Right atrium auricular region (tissue), 2 donors: Measurements from ENCODE around the gene PDP2. TPM values are rescaled to one million over a fixed set of nuclear protein-coding genes. Genes with fewer than 3 reads are reported as not detected.

ENCODE experiments used
- DNase-seq: peaks from one replicate; pipeline ENCODE4 v3.0.0-alpha.2; 2019; ENCODE audit warnings: low spot score
- H3K27ac ChIP-seq, 2 donors: fragments of 200-600 bp; sonication (generic); 1 replicate in 1 of 2; 2 replicates in 1 of 2; pipeline ENCODE4 v1.5.1; 2016 to 2019
- H3K27me3 ChIP-seq, 2 donors: fragments of 200-600 bp; sonication (generic); one replicate each; pipeline versions ENCODE4 v1.5.1 to v1.6.0; 2017 to 2019
- H3K36me3 ChIP-seq: fragments of 200-600 bp; sonication (generic); one replicate; pipeline ENCODE4 v1.5.1; 2016
- H3K4me1 ChIP-seq, 2 donors: fragments of 200-600 bp; sonication (generic); one replicate each; pipeline versions ENCODE4 v1.5.1 to v1.6.0; 2017 to 2019
- H3K4me3 ChIP-seq, 2 donors: fragments of 200-600 bp; sonication (generic); 1 replicate in 1 of 2; 2 replicates in 1 of 2; pipeline ENCODE4 v1.5.1; 2017 to 2019; ENCODE audit warnings: mild to moderate bottlenecking in 1 of 2, moderate library complexity in 1 of 2
- H3K9me3 ChIP-seq, 2 donors: fragments of 200-600 bp; sonication (generic); one replicate each; pipeline ENCODE4 v1.5.1; 2019
- total RNA-seq, 2 donors: library from RNA; depleted of rRNA; stranded (reverse); fragments of >200 nt; gene quantifications; one replicate each; pipeline ENCODE4 v1.1.0, GENCODE V29; 2016
- TF ChIP-seq, protein P1 (sequence below), 2 donors: fragments of 200-600 bp; sonication (generic); IDR thresholded peaks; one replicate each; pipeline ENCODE4 v1.5.1; 2019; ENCODE audit warnings: antibody characterized with exemption in 2 of 2

PDP2 gene
- total RNA-seq, 2 donors from 2014 or later, result 1.7 to 3.4 TPM

DNA sequence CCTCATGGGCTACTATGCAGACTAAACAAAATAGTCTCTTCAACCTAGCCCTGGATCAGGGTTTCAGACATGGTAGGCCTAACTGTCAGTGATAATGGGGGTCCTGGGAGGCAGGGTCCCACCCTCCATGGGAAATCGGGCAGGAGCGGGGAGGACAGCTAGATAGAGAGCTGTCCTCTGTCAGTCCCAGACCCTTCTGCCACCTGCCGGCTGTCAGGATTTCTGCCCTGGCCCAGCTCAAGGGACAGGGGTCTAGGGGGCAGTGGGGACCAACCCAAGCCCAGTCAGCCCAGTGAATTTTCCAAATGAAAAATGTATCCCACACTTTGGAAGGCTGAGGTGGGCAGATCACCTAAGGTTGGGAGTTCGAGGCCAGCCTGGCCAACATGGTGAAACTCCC is 30.8 kb upstream of the PDP2 start:
- no peaks in the 10 kb centered on the region for H3K9me3 ChIP-seq
- H3K36me3 ChIP-seq, result no peaks in the 10 kb centered on the region
- H3K4me1 ChIP-seq, result peaks cover 0 to 8% of the 10 kb centered on the region in 2 donors
- peaks cover 0 to 3% of the 10 kb centered on the region in 2 donors for H3K27me3 ChIP-seq
- TF ChIP-seq, protein P1, sequence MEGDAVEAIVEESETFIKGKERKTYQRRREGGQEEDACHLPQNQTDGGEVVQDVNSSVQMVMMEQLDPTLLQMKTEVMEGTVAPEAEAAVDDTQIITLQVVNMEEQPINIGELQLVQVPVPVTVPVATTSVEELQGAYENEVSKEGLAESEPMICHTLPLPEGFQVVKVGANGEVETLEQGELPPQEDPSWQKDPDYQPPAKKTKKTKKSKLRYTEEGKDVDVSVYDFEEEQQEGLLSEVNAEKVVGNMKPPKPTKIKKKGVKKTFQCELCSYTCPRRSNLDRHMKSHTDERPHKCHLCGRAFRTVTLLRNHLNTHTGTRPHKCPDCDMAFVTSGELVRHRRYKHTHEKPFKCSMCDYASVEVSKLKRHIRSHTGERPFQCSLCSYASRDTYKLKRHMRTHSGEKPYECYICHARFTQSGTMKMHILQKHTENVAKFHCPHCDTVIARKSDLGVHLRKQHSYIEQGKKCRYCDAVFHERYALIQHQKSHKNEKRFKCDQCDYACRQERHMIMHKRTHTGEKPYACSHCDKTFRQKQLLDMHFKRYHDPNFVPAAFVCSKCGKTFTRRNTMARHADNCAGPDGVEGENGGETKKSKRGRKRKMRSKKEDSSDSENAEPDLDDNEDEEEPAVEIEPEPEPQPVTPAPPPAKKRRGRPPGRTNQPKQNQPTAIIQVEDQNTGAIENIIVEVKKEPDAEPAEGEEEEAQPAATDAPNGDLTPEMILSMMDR (IDR thresholded peaks at IDR 0.05), result no peak
- no peak overlapping the region for H3K4me3 ChIP-seq
- DNase-seq, result no peak
- H3K27ac ChIP-seq, result no peak overlapping the region

DNA sequence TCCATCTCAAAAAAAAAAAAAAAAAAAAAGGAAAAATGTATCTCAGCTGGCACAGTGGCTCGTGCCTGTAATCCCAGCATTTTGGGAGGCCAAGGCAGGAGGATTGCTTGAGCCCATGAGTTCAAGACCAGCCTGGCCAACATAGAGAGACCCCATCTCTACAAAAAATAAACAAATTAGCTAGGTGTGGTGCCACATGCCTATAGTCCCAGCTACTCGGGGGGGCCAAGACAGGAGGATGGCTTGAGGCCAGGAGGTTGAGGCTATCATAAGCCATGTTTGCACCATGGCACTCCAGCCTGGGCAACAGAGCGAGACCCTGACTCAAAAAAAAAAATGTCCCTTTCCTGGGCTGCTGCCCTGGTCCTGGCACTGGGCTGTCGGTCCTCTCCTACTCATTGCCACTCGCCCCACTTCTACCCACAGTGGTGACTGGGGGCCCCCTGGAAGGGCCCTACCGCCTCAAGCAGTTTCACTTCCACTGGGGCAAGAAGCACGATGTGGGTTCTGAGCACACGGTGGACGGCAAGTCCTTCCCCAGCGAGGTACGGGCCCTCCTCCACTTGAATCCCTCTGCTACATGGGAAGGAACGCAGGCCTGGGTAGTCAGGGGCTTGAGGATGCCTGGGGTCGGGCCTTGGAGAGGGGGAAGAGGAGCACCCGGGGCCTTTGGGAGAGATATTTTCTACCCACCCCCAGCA is 30.1 kb upstream of the PDP2 start:
- Histone ChIP-seq H3K27ac (no peak overlapping the region), H3K36me3 (no peaks in the 10 kb centered on the region), H3K9me3 (no peaks in the 10 kb centered on the region), H3K27me3 (no peaks in the 10 kb centered on the region), H3K4me1 (peaks cover 0 to under 1% of the 10 kb centered on the region in 2 donors), H3K4me3 (no peak overlapping the region)
- TF ChIP-seq, protein P1 (IDR thresholded peaks at IDR 0.05), result no peak
- DNase-seq, result no peak

DNA sequence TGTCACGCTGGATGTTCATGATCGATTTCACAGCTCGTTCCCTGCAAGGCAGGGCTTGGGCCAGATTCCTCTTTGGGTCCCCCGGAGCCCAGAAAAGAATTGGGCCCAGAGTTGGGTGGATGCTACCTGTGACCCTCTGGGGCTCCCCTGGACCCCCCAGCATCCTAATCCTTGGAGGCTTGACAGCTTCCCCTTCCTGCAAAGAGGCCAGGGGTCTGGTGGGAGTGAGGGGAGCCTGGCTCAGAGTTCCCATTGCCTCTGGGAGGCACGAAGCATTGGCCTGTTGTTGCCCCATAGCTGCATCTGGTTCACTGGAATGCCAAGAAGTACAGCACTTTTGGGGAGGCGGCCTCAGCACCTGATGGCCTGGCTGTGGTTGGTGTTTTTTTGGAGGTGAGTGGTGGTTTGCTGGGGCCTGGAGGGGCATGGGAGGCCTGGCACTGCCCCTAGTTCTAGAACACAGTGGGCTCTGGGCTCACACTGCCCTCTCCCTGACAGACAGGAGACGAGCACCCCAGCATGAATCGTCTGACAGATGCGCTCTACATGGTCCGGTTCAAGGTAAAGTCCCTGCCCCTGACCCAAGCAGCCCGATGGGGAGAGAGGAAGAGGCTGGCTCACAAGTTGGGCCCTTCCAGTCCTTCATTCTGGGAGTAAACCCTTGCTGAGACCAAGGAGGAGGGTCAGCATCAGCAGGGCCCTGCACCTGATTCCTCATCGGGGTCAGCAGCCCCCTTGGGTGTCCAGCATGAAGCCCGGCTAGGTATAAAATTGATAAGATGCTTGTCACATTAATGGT is 28.9 kb upstream of the PDP2 start:
- Histone ChIP-seq H3K9me3 (no peaks in the 10 kb centered on the region), H3K27me3 (no peaks in the 10 kb centered on the region), H3K4me3 (no peak overlapping the region), H3K4me1 (no peaks in the 10 kb centered on the region), H3K27ac (no peak overlapping the region), H3K36me3 (no peaks in the 10 kb centered on the region)
- TF ChIP-seq, protein P1 (IDR thresholded peaks at IDR 0.05), result no peak
- no peak for DNase-seq

DNA sequence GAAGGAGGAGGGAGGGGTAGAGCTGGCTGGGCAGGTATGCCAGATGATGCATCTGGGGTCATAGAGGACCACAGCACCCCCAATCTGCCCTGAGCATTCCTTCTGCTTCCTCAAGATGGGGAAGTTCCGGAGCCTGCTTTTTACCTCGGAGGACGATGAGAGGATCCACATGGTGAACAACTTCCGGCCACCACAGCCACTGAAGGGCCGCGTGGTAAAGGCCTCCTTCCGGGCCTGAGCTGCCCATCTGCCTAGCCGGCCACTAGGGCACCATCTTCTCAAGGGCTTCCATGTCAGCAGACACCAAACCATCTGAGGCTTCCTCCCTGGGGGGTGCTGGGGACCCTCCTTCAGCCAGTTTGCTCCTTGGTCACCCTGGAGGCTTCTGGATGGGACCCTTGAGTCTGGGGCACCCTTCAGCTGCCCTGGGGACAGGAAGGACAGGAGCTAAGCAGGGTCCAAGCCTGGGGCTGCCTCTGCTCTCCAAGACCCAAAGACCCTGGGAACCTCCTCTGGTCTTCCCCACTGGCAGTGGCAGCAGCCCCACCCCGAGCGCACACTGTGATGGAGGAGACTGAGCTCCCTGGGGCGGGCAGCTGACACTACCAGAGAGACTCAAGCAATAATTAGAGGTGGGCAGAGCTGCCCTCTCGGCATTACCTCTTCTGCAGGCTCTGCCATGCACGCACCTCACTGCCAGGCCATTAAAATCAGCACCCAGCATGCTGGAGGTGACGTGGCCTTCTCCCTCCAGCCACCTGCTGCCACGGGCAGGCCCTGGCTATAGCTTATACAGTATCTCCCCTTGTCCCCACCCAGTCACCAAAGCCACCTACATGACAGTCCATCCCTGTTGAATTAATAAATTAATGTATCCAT is 26.8 kb upstream of the PDP2 start:
- DNase-seq, result no peak
- no peaks in the 10 kb centered on the region for H3K9me3 ChIP-seq
- no peaks in the 10 kb centered on the region for H3K4me1 ChIP-seq
- no peak overlapping the region for H3K4me3 ChIP-seq
- TF ChIP-seq, protein P1 (IDR thresholded peaks at IDR 0.05), result no peak
- no peaks in the 10 kb centered on the region for H3K36me3 ChIP-seq
- no peak overlapping the region for H3K27ac ChIP-seq
- H3K27me3 ChIP-seq, result no peaks in the 10 kb centered on the region

DNA sequence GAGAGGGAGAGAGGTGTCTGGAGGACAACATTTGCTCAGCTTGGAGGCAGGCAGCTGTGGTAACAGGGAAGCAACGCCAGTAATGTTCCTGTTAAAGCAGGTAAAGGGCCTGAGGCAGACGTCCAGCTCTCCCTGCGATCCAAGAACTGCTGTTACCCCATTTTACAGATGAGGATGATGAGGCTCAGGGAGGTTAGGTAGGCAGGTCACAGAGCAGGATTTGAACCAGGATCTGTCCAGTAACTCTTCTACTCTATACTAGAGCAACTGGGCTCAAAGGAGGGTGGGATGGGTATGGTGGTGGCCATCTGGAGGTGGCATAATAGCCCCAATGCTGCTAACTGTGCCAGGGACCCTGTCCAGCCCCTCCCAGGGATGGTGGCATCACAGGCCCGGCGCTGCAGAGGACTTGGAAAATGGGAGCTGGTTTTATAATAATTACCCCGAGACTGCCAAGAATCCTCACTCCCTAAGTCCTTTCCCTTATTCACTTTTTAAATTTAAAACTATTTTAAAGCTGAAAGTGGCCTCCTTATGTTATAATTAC is 24.1 kb upstream of the PDP2 start:
- Histone ChIP-seq H3K27me3 (no peaks in the 10 kb centered on the region), H3K4me3 (no peak overlapping the region), H3K4me1 (peaks cover 0 to 7% of the 10 kb centered on the region in 2 donors), H3K36me3 (no peaks in the 10 kb centered on the region), H3K27ac (no peak overlapping the region), H3K9me3 (no peaks in the 10 kb centered on the region)
- DNase-seq, result no peak
- TF ChIP-seq, protein P1 (IDR thresholded peaks at IDR 0.05), result no peak
